Thymus (tissue), 11 donors: ENCODE measurements around the gene SYT15. TPM values are rescaled to one million over a fixed set of nuclear protein-coding genes. Genes with fewer than 3 reads are reported as not detected.
"Not testable (repeated sequence)": the region's sequence is repeated elsewhere in the genome, so short reads cannot be mapped to it uniquely, and the experiment has no call there.

Experiments used
- DNase-seq, 9 donors: peaks; one replicate each; pipeline ENCODE4 v3.0.0-alpha.2; 2013; ENCODE audit warnings: low spot score in 9 of 9, low read depth in 6 of 9, missing footprints in 1 of 9
- H3K27ac ChIP-seq, 2 donors: one replicate each; pipeline ENCODE4 v1.5.1; 2013; ENCODE audit warnings: control low read depth in 1 of 2, low read depth in 1 of 2, low read length in 1 of 2, mild to moderate bottlenecking in 1 of 2, moderate library complexity in 1 of 2
- H3K27me3 ChIP-seq, 2 donors: one replicate each; pipeline ENCODE4 v1.5.1; 2013; ENCODE audit warnings: low read length in 1 of 2; ENCODE audit not compliant: control insufficient read depth in 2 of 2, insufficient read depth in 1 of 2
- H3K36me3 ChIP-seq, 2 donors: one replicate each; pipeline ENCODE4 v1.5.1; 2013; ENCODE audit warnings: low read length in 1 of 2, mild to moderate bottlenecking in 1 of 2, moderate library complexity in 1 of 2; ENCODE audit not compliant: control insufficient read depth in 2 of 2, insufficient read depth in 2 of 2
- H3K4me1 ChIP-seq, 2 donors: one replicate each; pipeline ENCODE4 v1.5.1; 2013; ENCODE audit warnings: low read length in 2 of 2; ENCODE audit not compliant: control insufficient read depth in 2 of 2, insufficient read depth in 2 of 2
- H3K4me3 ChIP-seq, 2 donors: one replicate each; pipeline ENCODE4 v1.5.1; 2013; ENCODE audit warnings: low read length in 2 of 2, control low read depth in 1 of 2, mild to moderate bottlenecking in 1 of 2
- H3K9me3 ChIP-seq, 2 donors: one replicate each; pipeline ENCODE4 v1.5.1; 2013; ENCODE audit warnings: low read length in 1 of 2, mild to moderate bottlenecking in 1 of 2; ENCODE audit not compliant: control insufficient read depth in 2 of 2, insufficient read depth in 1 of 2
- WGBS: extraction: QIAGEN DNeasy Blood & Tissue Kit; methylation state at CpG from one replicate; pipeline ENCODE4 v1.1.7; 2013; 5-methylcytosine and 5-hydroxymethylcytosine counted together
- polyA plus RNA-seq: library from polyadenylated mRNA; stranded (reverse); fragments of 200-250 nt; gene quantifications from one replicate; pipeline ENCODE4 v1.2.3, GENCODE V29; 2013
- total RNA-seq: library from RNA; stranded (reverse); fragments of 120-200 nt; gene quantifications from one replicate; pipeline ENCODE4 v1.2.4, GENCODE V29; 2013
- donor health status: healthy.

Gene SYT15
- total and polyA plus RNA-seq, 2 donors, result 0.80 to 2.6 TPM

DNA sequence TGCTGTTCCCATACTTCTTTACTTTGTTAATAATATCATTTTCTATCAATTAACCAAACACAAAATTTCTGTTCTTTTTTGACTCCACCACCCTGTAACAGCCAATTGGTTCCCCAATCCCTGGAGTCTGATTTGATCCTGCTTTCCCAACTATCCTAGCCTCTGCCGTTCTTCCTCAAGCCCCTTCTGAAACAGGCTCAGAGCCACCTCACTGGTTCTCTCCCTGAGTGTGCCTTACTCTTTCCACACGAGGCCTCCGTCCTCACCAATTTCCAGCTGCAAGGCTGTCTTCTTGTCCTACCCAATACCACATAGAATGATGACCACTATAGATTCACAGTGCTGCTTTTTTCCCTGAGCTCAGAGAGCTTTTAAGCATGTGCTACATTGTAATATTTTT, 52.8 kb downstream of the SYT15 start:
- H3K9me3 ChIP-seq, H3K4me3 ChIP-seq, H3K27ac ChIP-seq, H3K27me3 ChIP-seq, H3K4me1 ChIP-seq, H3K36me3 ChIP-seq, DNase-seq: not testable (repeated sequence)
- no CpG with 5 or more reads among the region's 3 CpGs for whole genome bisulfite sequencing

DNA sequence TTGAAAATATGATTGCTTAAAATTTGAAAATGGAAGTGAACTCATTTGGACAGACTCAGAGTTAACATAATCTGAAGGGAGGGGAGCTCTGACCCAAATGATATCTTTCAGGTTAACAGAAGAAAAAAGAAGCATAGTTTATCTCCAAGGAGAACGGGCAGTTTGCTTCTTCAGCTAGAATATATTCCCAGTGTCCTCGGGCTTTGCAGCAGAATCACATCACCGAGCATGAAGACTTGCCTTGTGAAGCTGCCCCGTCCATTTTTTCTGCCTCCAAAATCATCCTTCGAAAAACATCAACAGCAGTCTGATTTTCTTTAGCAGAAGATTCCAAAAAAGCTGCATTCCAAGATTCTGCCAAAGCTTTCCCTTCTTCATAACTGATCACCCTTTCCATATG, 55.8 kb downstream of the SYT15 start:
- H3K27ac ChIP-seq, H3K4me1 ChIP-seq, H3K4me3 ChIP-seq, DNase-seq, H3K9me3 ChIP-seq, H3K27me3 ChIP-seq, H3K36me3 ChIP-seq: not testable (repeated sequence)
- 88% methylated on average over 5 of the region's 5 CpGs for WGBS

GRCh38 chr10:46635364-46635959, 56.5 kb downstream of the SYT15 start:
- WGBS, result 0% methylated on average over 7 of the region's 63 CpGs
- H3K4me3 ChIP-seq, H3K36me3 ChIP-seq, H3K9me3 ChIP-seq, H3K4me1 ChIP-seq, H3K27ac ChIP-seq, H3K27me3 ChIP-seq, DNase-seq: not testable (repeated sequence)

- DNase-seq, H3K9me3 ChIP-seq, H3K27ac ChIP-seq: not testable (repeated sequence)
These were observed 61.1 kb downstream of the SYT15 start for GRCh38 chr10:46640005-46640404.

More at GRCh38 chr10:46640005-46640404, 61.1 kb downstream of the SYT15 start:
- not testable (repeated sequence) for H3K27me3 ChIP-seq, H3K36me3 ChIP-seq, H3K4me1 ChIP-seq, H3K4me3 ChIP-seq

Other genes with a start within 250 kb of the SYT15 start
- 8.6 TPM for gene ANXA8L1, start 203.4 kb upstream of the SYT15 start, total RNA-seq
- 46.1 TPM for gene ANXA8L1, start 203.4 kb upstream of the SYT15 start, polyA plus RNA-seq
- gene NPY4R, start 113.2 kb upstream of the SYT15 start, total RNA-seq, result 0.05 TPM
- 0.09 TPM for gene NPY4R, start 113.2 kb upstream of the SYT15 start, polyA plus RNA-seq
- 0.24 TPM for gene GPRIN2, start 22.5 kb upstream of the SYT15 start, total RNA-seq
- gene GPRIN2, start 22.5 kb upstream of the SYT15 start, polyA plus RNA-seq, result 0.82 TPM